Measurements from ENCODE around the gene C2orf76.

DNA sequence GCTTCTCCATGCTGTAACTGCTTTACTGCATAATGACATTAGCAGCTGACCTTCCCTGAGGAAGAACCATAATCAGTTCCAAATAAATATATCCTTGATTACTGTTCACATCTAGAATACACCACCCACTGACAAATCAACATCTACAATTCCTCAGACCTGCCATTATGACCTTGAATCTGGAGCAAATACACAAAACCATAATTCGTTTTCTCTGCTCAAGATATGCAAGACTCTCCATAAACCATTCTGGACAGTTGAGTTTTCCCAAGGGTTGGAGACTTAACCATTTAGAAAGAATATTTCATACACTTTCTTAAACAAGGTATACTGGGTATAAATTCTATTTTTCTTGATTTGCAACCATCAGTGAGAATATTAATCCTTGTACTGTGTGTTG lies 11.8 kb downstream of the C2orf76 start:
- TF ChIP-seq, protein P1, sequence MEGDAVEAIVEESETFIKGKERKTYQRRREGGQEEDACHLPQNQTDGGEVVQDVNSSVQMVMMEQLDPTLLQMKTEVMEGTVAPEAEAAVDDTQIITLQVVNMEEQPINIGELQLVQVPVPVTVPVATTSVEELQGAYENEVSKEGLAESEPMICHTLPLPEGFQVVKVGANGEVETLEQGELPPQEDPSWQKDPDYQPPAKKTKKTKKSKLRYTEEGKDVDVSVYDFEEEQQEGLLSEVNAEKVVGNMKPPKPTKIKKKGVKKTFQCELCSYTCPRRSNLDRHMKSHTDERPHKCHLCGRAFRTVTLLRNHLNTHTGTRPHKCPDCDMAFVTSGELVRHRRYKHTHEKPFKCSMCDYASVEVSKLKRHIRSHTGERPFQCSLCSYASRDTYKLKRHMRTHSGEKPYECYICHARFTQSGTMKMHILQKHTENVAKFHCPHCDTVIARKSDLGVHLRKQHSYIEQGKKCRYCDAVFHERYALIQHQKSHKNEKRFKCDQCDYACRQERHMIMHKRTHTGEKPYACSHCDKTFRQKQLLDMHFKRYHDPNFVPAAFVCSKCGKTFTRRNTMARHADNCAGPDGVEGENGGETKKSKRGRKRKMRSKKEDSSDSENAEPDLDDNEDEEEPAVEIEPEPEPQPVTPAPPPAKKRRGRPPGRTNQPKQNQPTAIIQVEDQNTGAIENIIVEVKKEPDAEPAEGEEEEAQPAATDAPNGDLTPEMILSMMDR (IDR thresholded peaks at IDR 0.05): no peak
- TF ChIP-seq POLR2A (IDR thresholded peaks at IDR 0.05; ENCODE audit: low read depth): no peak

All from esophagus muscularis mucosa (tissue), 3 donors.